Stimulated activated CD8-positive, alpha-beta memory T cell treated with anti-CD3 and anti-CD28 coated beads, Interleukin-12 subunit alpha, Interleukin-12 subunit beta, amount 100 ng/mL, for 24 hours (primary cell): Measurements from ENCODE around the gene IFNA13.

Experiments
- DNase-seq: peaks from one replicate; pipeline ENCODE4 v3.0.0-alpha.2; 2020; ENCODE audit errors: extremely low read depth

Gene IFNA13

GRCh38 chr9:21357479-21358460 lies 10.1 kb downstream of the IFNA13 start:
- no peak for DNase-seq

- DNase-seq = no peak
These were observed 17.1 kb downstream of the IFNA13 start, which contains the start of gene IFNA6 for GRCh38 chr9:21350787-21351186. Gene IFNA6, minus strand, starts transcription at chr9:21350887. Its CDS starts 0 bp downstream, at chr9:21350887.

- no peak for DNase-seq
These were observed 19.4 kb downstream of the IFNA13 start for GRCh38 chr9:21348430-21348970.

- DNase-seq = no peak
These were observed 27.1 kb downstream of the IFNA13 start for GRCh38 chr9:21340735-21341134.

GRCh38 chr9:21336457-21336856 lies 31.4 kb downstream of the IFNA13 start:
- no peak for DNase-seq

- peak; percentile 77 for DNase-seq
These were observed 32.9 kb downstream of the IFNA13 start, which contains the start of gene KLHL9 for GRCh38 chr9:21334701-21335632. Gene KLHL9, minus strand, starts transcription at chr9:21335404. Its CDS starts 545 bp downstream, at chr9:21334859.

- DNase-seq = no peak
These were observed 34.6 kb downstream of the IFNA13 start for GRCh38 chr9:21333226-21333625.

- DNase-seq = no peak
These were observed 36.0 kb downstream of the IFNA13 start for GRCh38 chr9:21331676-21332402.

GRCh38 chr9:21326526-21327139 lies 41.2 kb downstream of the IFNA13 start:
- no peak for DNase-seq

- DNase-seq = no peak
These were observed 43.8 kb downstream of the IFNA13 start for GRCh38 chr9:21324047-21324446.

- no peak for DNase-seq
These were observed 44.9 kb downstream of the IFNA13 start for GRCh38 chr9:21322911-21323461.

GRCh38 chr9:21320465-21320864 lies 47.4 kb downstream of the IFNA13 start:
- DNase-seq = no peak

- no peak for DNase-seq
These were observed 49.6 kb downstream of the IFNA13 start for GRCh38 chr9:21317956-21318923.
